ENCODE measurements around the gene PLEKHM3.
A peak's percentile ranks its signal among the peaks of the same experiment; 100 is the strongest.
"Not testable (repeated sequence)": the region's sequence is repeated elsewhere in the genome, so short reads cannot be mapped to it uniquely, and the experiment has no call there.

Gene PLEKHM3

GRCh38 chr2:208037564-208038487 is 12.5 kb upstream of the PLEKHM3 start:
- DNase-seq (ENCODE audit: low read depth in 2 of 2) = no peak

GRCh38 chr2:208036357-208036756 is 11.0 kb upstream of the PLEKHM3 start:
- DNase-seq (ENCODE audit: low read depth in 2 of 2) = no peak

GRCh38 chr2:208034503-208035140 is 9.3 kb upstream of the PLEKHM3 start:
- DNase-seq (ENCODE audit: low read depth in 2 of 2) = no peak

GRCh38 chr2:208033701-208034502 is 8.6 kb upstream of the PLEKHM3 start:
- DNase-seq (ENCODE audit: low read depth in 2 of 2) = peak in 1 of 2 donors; percentile 25

- DNase-seq (ENCODE audit: low read depth in 2 of 2) = no peak
Observed at GRCh38 chr2:208031608-208032019, 6.3 kb upstream of the PLEKHM3 start.

- DNase-seq (ENCODE audit: low read depth in 2 of 2) = peak; percentile 22 to 39
Observed at GRCh38 chr2:208025814-208026184, 472 bp upstream of the PLEKHM3 start.

GRCh38 chr2:208024091-208024490 is 1.2 kb downstream of the PLEKHM3 start:
- DNase-seq (ENCODE audit: low read depth in 2 of 2) = no peak

- DNase-seq (ENCODE audit: low read depth in 2 of 2) = no peak
Observed at GRCh38 chr2:208020253-208020652, 5.1 kb downstream of the PLEKHM3 start.

- not testable (repeated sequence) for DNase-seq (ENCODE audit: low read depth in 2 of 2)
Observed at GRCh38 chr2:208018124-208018712, 7.1 kb downstream of the PLEKHM3 start.

GRCh38 chr2:208017721-208018120 is 7.6 kb downstream of the PLEKHM3 start:
- no peak for DNase-seq (ENCODE audit: low read depth in 2 of 2)

- DNase-seq (ENCODE audit: low read depth in 2 of 2) = no peak
Observed at GRCh38 chr2:208015475-208015874, 9.9 kb downstream of the PLEKHM3 start.

GRCh38 chr2:208013285-208014178 is 11.8 kb downstream of the PLEKHM3 start:
- no peak for DNase-seq (ENCODE audit: low read depth in 2 of 2)

GRCh38 chr2:208012449-208012848 is 12.9 kb downstream of the PLEKHM3 start:
- no peak for DNase-seq (ENCODE audit: low read depth in 2 of 2)

GRCh38 chr2:208010506-208010905 is 14.8 kb downstream of the PLEKHM3 start:
- no peak for DNase-seq (ENCODE audit: low read depth in 2 of 2)

- DNase-seq (ENCODE audit: low read depth in 2 of 2) = no peak
Observed at GRCh38 chr2:208006833-208007232, 18.5 kb downstream of the PLEKHM3 start.

- DNase-seq (ENCODE audit: low read depth in 2 of 2) = no peak
Observed at GRCh38 chr2:208006337-208006736, 19.0 kb downstream of the PLEKHM3 start.

- no peak for DNase-seq (ENCODE audit: low read depth in 2 of 2)
Observed at GRCh38 chr2:208001924-208002323, 23.4 kb downstream of the PLEKHM3 start.

- DNase-seq (ENCODE audit: low read depth in 2 of 2) = no peak
Observed at GRCh38 chr2:208000701-208001395, 24.5 kb downstream of the PLEKHM3 start.

- DNase-seq (ENCODE audit: low read depth in 2 of 2) = no peak
Observed at GRCh38 chr2:207996848-207997247, 28.5 kb downstream of the PLEKHM3 start.

GRCh38 chr2:207995887-207996286 is 29.4 kb downstream of the PLEKHM3 start:
- DNase-seq (ENCODE audit: low read depth in 2 of 2) = no peak
